Measurements from ENCODE around the gene KIDINS220. TPM values are rescaled to one million over a fixed set of nuclear protein-coding genes. Genes with fewer than 3 reads are reported as not detected.
A peak's percentile ranks its signal among the peaks of the same experiment; 100 is the strongest.

The KIDINS220 gene
- total and polyA plus RNA-seq, 8 donors, result 60.5 to 113 (median 95.0) TPM

GRCh38 chr2:8786463-8786862, 51.0 kb downstream of the KIDINS220 start:
- Histone ChIP-seq H3K4me1 (no peaks in the 10 kb centered on the region), H3K9me3 (no peaks in the 10 kb centered on the region), H3K36me3 (peaks cover 7 to 67% of the 10 kb centered on the region in 2 donors), H3K4me3 (no peak overlapping the region), H3K27me3 (no peaks in the 10 kb centered on the region), H3K27ac (no peak overlapping the region)
- DNase-seq (no peak), ATAC-seq (no peak)
- intact Hi-C loops (cut with DNase I), result no loop called here
- TF ChIP-seq CTCF (IDR thresholded peaks at IDR 0.05), result no peak

- no peak for TF ChIP-seq CTCF (IDR thresholded peaks at IDR 0.05)
- intact Hi-C loops (cut with DNase I), result no loop called here
- H3K4me3 ChIP-seq, result no peak overlapping the region
- ATAC-seq, result no peak
- peaks cover 3 to 63% of the 10 kb centered on the region in 2 donors for H3K36me3 ChIP-seq
- no peaks in the 10 kb centered on the region for H3K9me3 ChIP-seq
- no peak for DNase-seq
- H3K4me1 ChIP-seq, result no peaks in the 10 kb centered on the region
- no peaks in the 10 kb centered on the region for H3K27me3 ChIP-seq
- no peak overlapping the region for H3K27ac ChIP-seq
These were observed 57.4 kb downstream of the KIDINS220 start for GRCh38 chr2:8779795-8780671.

GRCh38 chr2:8774371-8774770, 63.0 kb downstream of the KIDINS220 start:
- DNase-seq (no peak), ATAC-seq (no peak)
- no peaks in the 10 kb centered on the region for H3K4me1 ChIP-seq
- H3K36me3 ChIP-seq, result peaks cover 3 to 95% of the 10 kb centered on the region in 2 donors
- intact Hi-C loops (cut with DNase I), result no loop called here
- H3K4me3 ChIP-seq, result no peak overlapping the region
- no peaks in the 10 kb centered on the region for H3K9me3 ChIP-seq
- TF ChIP-seq CTCF (IDR thresholded peaks at IDR 0.05), result no peak
- no peaks in the 10 kb centered on the region for H3K27me3 ChIP-seq
- H3K27ac ChIP-seq, result no peak overlapping the region

GRCh38 chr2:8767324-8767723, 70.1 kb downstream of the KIDINS220 start:
- Histone ChIP-seq H3K27ac (no peak overlapping the region), H3K4me1 (no peaks in the 10 kb centered on the region), H3K36me3 (peaks cover 0 to 51% of the 10 kb centered on the region in 2 donors), H3K4me3 (no peak overlapping the region), H3K9me3 (no peaks in the 10 kb centered on the region), H3K27me3 (no peaks in the 10 kb centered on the region)
- intact Hi-C loops (cut with DNase I), result no loop called here
- no peak for TF ChIP-seq CTCF (IDR thresholded peaks at IDR 0.05)
- DNase-seq, result no peak
- no peak for ATAC-seq

- Histone ChIP-seq H3K36me3 (peaks cover 0 to 42% of the 10 kb centered on the region in 2 donors), H3K4me1 (no peaks in the 10 kb centered on the region), H3K27ac (no peak overlapping the region), H3K27me3 (no peaks in the 10 kb centered on the region), H3K9me3 (peaks cover 0 to 6% of the 10 kb centered on the region in 2 donors), H3K4me3 (no peak overlapping the region)
- ATAC-seq, result peak; percentile 46
- DNase-seq, result peak in 2 of 4 donors; percentile 40 to 58
- TF ChIP-seq CTCF (IDR thresholded peaks at IDR 0.05), result peak in 1 of 2 donors; percentile 37
- intact Hi-C loops (cut with DNase I), result no loop called here
These were observed 75.8 kb downstream of the KIDINS220 start for GRCh38 chr2:8761529-8762164.

Data from left lung (tissue), 10 donors.